GM18867 (cell line): Measurements from ENCODE around the gene PHLDA2.

Experiments
- ATAC-seq: cut with Tn5 transposase; IDR thresholded peaks from one replicate; pipeline ENCODE4 v1.9.1; 2021; ENCODE audit warnings: mild to moderate bottlenecking, moderate library complexity; ENCODE audit not compliant: unreplicated experiment

The PHLDA2 gene

DNA sequence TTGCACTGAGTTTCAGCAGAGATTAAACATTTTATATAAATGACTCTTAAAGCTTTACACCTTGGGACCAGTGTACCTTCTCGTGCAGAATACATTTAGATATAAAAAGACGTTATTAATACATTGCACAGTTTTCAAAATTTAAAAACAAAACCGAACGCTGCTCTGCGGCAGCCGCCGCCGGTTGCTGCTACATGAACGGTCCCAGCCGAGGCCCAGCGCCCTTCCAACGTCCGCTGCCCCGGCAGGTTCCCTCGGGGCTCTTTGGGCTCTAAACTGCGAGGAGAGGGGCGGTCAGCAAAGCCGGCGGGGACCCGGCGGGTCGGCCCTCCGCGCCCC is 45.6 kb downstream of the PHLDA2 start:
- no peak for ATAC-seq

GRCh38 chr11:2882396-2883110 is 46.7 kb downstream of the PHLDA2 start:
- ATAC-seq, result no peak

- ATAC-seq, result no peak
Measured at GRCh38 chr11:2881981-2882375, 47.2 kb downstream of the PHLDA2 start.

DNA sequence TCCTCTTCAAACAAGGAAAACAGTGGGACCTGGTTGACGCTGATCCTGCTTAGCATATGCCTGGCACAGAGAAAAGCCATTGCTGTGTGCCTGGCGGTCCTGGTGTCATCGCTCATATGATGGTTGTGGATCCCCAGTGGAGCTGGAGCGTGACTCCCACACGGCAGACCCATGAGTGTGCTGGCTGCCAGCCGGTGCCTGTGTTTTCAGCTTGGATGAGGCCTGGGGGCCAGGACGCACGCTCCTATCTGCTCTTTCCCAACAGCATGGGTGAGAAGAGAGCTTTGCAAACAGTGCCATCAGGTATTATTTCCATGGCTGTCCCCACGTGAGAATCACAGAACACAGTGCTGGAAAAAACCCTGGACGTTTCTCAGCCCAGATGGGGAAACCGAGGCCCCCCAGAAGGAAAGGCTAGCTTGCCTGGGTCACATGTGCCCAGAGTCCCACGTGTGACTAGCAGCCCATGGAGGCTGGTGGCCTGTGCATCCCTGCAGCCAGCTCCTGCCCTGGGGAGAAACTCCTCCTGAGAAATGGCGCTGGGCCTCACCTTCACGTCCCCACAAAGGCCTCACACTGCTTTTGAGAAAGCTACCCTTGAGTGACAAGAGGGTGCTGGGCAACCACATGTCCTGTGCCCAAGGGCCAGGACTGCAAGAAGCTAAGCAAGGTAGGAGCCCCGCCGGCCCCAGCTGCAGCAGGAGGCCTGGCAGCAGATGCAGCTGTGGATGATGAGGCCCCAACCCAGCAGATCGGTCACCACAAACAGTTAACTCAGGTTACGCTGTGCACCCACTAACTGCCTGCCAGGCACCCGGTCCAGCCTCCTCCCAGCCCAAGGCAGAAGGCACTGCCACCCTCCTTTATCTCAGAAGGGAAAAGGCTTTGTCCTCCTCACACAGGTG is 47.9 kb downstream of the PHLDA2 start:
- no peak for ATAC-seq

GRCh38 chr11:2880646-2881045 is 48.6 kb downstream of the PHLDA2 start:
- no peak for ATAC-seq

DNA sequence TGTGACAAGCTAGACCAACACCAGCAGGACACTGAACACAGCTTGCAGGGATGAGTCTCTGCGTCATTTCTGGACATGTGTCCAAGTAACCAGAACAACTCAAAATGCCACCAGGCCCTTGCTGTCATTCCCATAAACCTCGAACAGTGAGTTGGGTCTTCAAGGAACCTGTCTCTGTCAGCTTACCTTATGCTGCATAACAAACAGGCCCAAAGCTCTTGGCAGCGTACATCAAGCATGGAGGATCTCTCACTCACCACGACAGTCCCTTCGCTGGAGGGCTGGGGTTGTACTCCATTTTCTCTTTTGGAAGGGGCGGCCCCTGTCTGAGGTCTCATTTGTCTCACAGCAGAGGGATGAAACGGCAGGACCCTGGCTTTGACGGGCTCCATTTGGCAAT is 50.4 kb downstream of the PHLDA2 start:
- no peak for ATAC-seq
